Astrocyte (in vitro differentiated cells and primary cell): Measurements from ENCODE around the gene MBP. TPM values are rescaled to one million over a fixed set of nuclear protein-coding genes. Genes with fewer than 3 reads are reported as not detected.

Experiments used
- DNase-seq: peaks from one replicate; pipeline ENCODE4 v3.0.0-alpha.2; 2010; ENCODE audit warnings: low read depth
- FAIRE-seq: peaks from 2 replicates; lab custom pipeline; 2011; peaks lifted over from hg19 to GRCh38; lab: Jason Lieb, UNC
- H2AFZ ChIP-seq: 2 replicates; pipeline ENCODE4 v1.6.0; 2012; ENCODE audit warnings: low read depth, low read length, inconsistent platforms
- H3K27ac ChIP-seq: 2 replicates; pipeline ENCODE4 v1.5.1; 2011; ENCODE audit warnings: low read depth, low read length, inconsistent platforms
- H3K27me3 ChIP-seq: 2 replicates; pipeline ENCODE4 v1.6.0; 2011; ENCODE audit warnings: low read length, inconsistent platforms; ENCODE audit not compliant: insufficient read depth
- H3K36me3 ChIP-seq: 2 replicates; pipeline ENCODE4 v1.5.1; 2011; ENCODE audit warnings: low read length, inconsistent platforms; ENCODE audit not compliant: insufficient read depth
- H3K4me1 ChIP-seq: 2 replicates; pipeline ENCODE4 v1.5.1; 2011; ENCODE audit warnings: low read length, inconsistent platforms; ENCODE audit not compliant: insufficient read depth
- H3K4me2 ChIP-seq: 2 replicates; pipeline ENCODE4 v1.6.0; 2012; ENCODE audit warnings: low read length, inconsistent platforms
- H3K4me3 ChIP-seq: 2 replicates; pipeline ENCODE4 v1.5.1; 2011; ENCODE audit warnings: low read depth, mild to moderate bottlenecking, low read length, inconsistent platforms; ENCODE audit not compliant: insufficient read depth
- H3K79me2 ChIP-seq: 2 replicates; pipeline ENCODE4 v1.6.0; 2012; ENCODE audit warnings: mild to moderate bottlenecking, low read length, inconsistent platforms; ENCODE audit not compliant: insufficient read depth
- H3K9ac ChIP-seq: 2 replicates; pipeline ENCODE4 v1.6.0; 2012; ENCODE audit warnings: mild to moderate bottlenecking, low read length, inconsistent platforms
- H3K9me3 ChIP-seq: 2 replicates; pipeline ENCODE4 v1.5.1; 2012; ENCODE audit warnings: low read depth, mild to moderate bottlenecking, low read length, inconsistent platforms; ENCODE audit not compliant: insufficient read depth
- H4K20me1 ChIP-seq: 2 replicates; pipeline ENCODE4 v1.6.0; 2012; ENCODE audit warnings: low read length, inconsistent platforms; ENCODE audit not compliant: insufficient read depth
- H3K27ac Mint-ChIP-seq: one replicate; pipeline ENCODE4 v1.8.0; 2021; ENCODE audit warnings: mild to moderate bottlenecking, mixed read lengths; ENCODE audit not compliant: unreplicated experiment
- H3K27me3 Mint-ChIP-seq: one replicate; pipeline ENCODE4 v1.8.0; 2021; ENCODE audit warnings: low read depth, mixed read lengths; ENCODE audit not compliant: unreplicated experiment
- H3K36me3 Mint-ChIP-seq: one replicate; pipeline ENCODE4 v1.8.0; 2021; ENCODE audit warnings: low read depth, mixed read lengths; ENCODE audit not compliant: unreplicated experiment
- H3K4me1 Mint-ChIP-seq: one replicate; pipeline ENCODE4 v1.8.0; 2021; ENCODE audit warnings: low read depth, mixed read lengths; ENCODE audit not compliant: unreplicated experiment
- H3K4me3 Mint-ChIP-seq: one replicate; pipeline ENCODE4 v1.8.0; 2021; ENCODE audit warnings: mild to moderate bottlenecking, moderate library complexity, mixed read lengths; ENCODE audit not compliant: unreplicated experiment
- H3K9me3 Mint-ChIP-seq: one replicate; pipeline ENCODE4 v1.8.0; 2021; ENCODE audit warnings: mild to moderate bottlenecking, mixed read lengths; ENCODE audit not compliant: unreplicated experiment
- CTCF ChIP-seq: IDR thresholded peaks from 2 replicates; pipeline ENCODE4 v1.5.1; 2011; ENCODE audit warnings: low read depth, mild to moderate bottlenecking, inconsistent platforms, low read length, moderate library complexity; ENCODE audit not compliant: insufficient read depth
- EZH2 ChIP-seq: IDR thresholded peaks from 2 replicates; pipeline ENCODE4 v1.6.1; 2012; ENCODE audit warnings: mild to moderate bottlenecking, low read length, inconsistent platforms; ENCODE audit not compliant: insufficient read depth
- total RNA-seq: library from RNA; stranded (reverse); gene quantifications from 2 replicates; pipeline ENCODE4 v1.2.1, GENCODE V29; 2021

Gene MBP
- total RNA-seq, 1 donor from 2014 or later: 11.4 TPM

GRCh38 chr18:77067291-77068061, 65.1 kb downstream of the MBP start:
- Histone ChIP-seq H2AFZ (peak overlapping the region; percentile 36), H4K20me1 (no peaks in the 10 kb centered on the region), H3K36me3 (no peaks in the 10 kb centered on the region), H3K4me2 (peak overlapping the region; percentile 81), H3K9ac (peak overlapping the region; percentile 79), H3K4me3 (peak overlapping the region; percentile 30), H3K27me3 (no peaks in the 10 kb centered on the region), H3K4me1 (peaks cover 68% of the 10 kb centered on the region), H3K27ac (peak overlapping the region; percentile 96), H3K79me2 (no peaks in the 10 kb centered on the region), H3K9me3 (no peaks in the 10 kb centered on the region)
- H3K4me1 Mint-ChIP-seq: peaks cover 60% of the 10 kb centered on the region
- TF ChIP-seq CTCF: no peak
- no peak for TF ChIP-seq EZH2
- H3K36me3 Mint-ChIP-seq: no peaks in the 10 kb centered on the region
- H3K4me3 Mint-ChIP-seq: peak overlapping the region; percentile 43
- peak overlapping the region; percentile 95 for H3K27ac Mint-ChIP-seq
- FAIRE-seq (no peak), DNase-seq (peak; percentile 95)
- H3K9me3 Mint-ChIP-seq: no peaks in the 10 kb centered on the region
- H3K27me3 Mint-ChIP-seq: no peaks in the 10 kb centered on the region

GRCh38 chr18:77066689-77067088, 65.9 kb downstream of the MBP start:
- Histone ChIP-seq H3K27ac (peak overlapping the region; percentile 96), H4K20me1 (no peaks in the 10 kb centered on the region), H3K27me3 (no peaks in the 10 kb centered on the region), H2AFZ (no peak overlapping the region), H3K9me3 (no peaks in the 10 kb centered on the region), H3K36me3 (no peaks in the 10 kb centered on the region), H3K4me2 (peak overlapping the region; percentile 81), H3K4me3 (no peak overlapping the region), H3K79me2 (no peaks in the 10 kb centered on the region), H3K4me1 (peaks cover 70% of the 10 kb centered on the region), H3K9ac (peak overlapping the region; percentile 79)
- Mint-ChIP-seq H3K4me3 (peak overlapping the region; percentile 6), H3K9me3 (no peaks in the 10 kb centered on the region), H3K27ac (peak overlapping the region; percentile 95), H3K4me1 (peaks cover 60% of the 10 kb centered on the region), H3K36me3 (no peaks in the 10 kb centered on the region), H3K27me3 (no peaks in the 10 kb centered on the region)
- no peak for DNase-seq
- TF ChIP-seq EZH2: no peak
- TF ChIP-seq CTCF: no peak
- no peak for FAIRE-seq

GRCh38 chr18:77066101-77066500, 66.5 kb downstream of the MBP start:
- peak overlapping the region; percentile 46 for H3K9ac ChIP-seq
- Mint-ChIP-seq H3K27me3 (no peaks in the 10 kb centered on the region), H3K36me3 (no peaks in the 10 kb centered on the region), H3K4me3 (no peak overlapping the region), H3K4me1 (peaks cover 57% of the 10 kb centered on the region), H3K27ac (peak overlapping the region; percentile 37), H3K9me3 (no peaks in the 10 kb centered on the region)
- no peaks in the 10 kb centered on the region for H3K9me3 ChIP-seq
- no peaks in the 10 kb centered on the region for H3K36me3 ChIP-seq
- no peak overlapping the region for H2AFZ ChIP-seq
- DNase-seq (no peak), FAIRE-seq (no peak)
- H3K4me3 ChIP-seq: no peak overlapping the region
- H4K20me1 ChIP-seq: no peaks in the 10 kb centered on the region
- peak overlapping the region; percentile 96 for H3K27ac ChIP-seq
- no peaks in the 10 kb centered on the region for H3K27me3 ChIP-seq
- TF ChIP-seq EZH2: no peak
- no peak for TF ChIP-seq CTCF
- H3K4me2 ChIP-seq: no peak overlapping the region
- no peaks in the 10 kb centered on the region for H3K79me2 ChIP-seq
- peaks cover 70% of the 10 kb centered on the region for H3K4me1 ChIP-seq
